HG03469 (cell line): ENCODE data around the gene SLC25A4.
"Not testable (repeated sequence)": the region's sequence is repeated elsewhere in the genome, so short reads cannot be mapped to it uniquely, and the experiment has no call there.

Source experiments
- ATAC-seq: cut with Tn5 transposase; IDR thresholded peaks from one replicate; pipeline ENCODE4 v1.9.1; 2021; ENCODE audit warnings: mild to moderate bottlenecking, moderate library complexity, moderate number of reproducible peaks; ENCODE audit not compliant: unreplicated experiment

SLC25A4 gene

GRCh38 chr4:185142912-185143600 lies at the start of gene SLC25A4:
TSS of gene SLC25A4 (plus strand) at chr4:185143266. CDS start at chr4:185143373, 107 bp downstream.
- peak; percentile 78 for ATAC-seq

- ATAC-seq = no peak
Measured at GRCh38 chr4:185093603-185094002, 49.5 kb upstream of the SLC25A4 start.

GRCh38 chr4:185096032-185096653 lies 46.9 kb upstream of the SLC25A4 start:
- ATAC-seq = no peak

- no peak for ATAC-seq
Measured at GRCh38 chr4:185098474-185098873, 44.6 kb upstream of the SLC25A4 start.

GRCh38 chr4:185099024-185099682 lies 43.9 kb upstream of the SLC25A4 start:
- ATAC-seq = no peak

DNA sequence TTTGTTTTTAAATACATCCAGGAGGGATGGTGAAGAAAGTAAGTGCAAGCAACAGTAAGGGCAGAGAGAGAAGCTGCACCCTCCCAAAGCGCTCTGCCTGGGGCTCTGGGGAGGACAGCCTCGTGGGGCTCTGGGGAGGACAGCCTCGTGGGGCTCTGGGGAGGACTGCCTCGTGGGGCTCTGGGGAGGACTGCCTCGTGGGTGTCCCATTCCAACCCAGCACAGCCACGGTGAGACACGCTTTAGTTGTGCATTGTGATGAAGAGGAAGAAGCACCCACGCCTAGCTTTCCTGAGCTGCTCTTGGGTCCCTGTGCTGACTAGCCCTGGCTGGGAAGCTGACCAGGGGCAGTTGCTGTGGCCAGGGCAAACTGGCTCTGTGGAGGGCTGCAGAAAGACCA lies 43.1 kb upstream of the SLC25A4 start:
- ATAC-seq = no peak

DNA sequence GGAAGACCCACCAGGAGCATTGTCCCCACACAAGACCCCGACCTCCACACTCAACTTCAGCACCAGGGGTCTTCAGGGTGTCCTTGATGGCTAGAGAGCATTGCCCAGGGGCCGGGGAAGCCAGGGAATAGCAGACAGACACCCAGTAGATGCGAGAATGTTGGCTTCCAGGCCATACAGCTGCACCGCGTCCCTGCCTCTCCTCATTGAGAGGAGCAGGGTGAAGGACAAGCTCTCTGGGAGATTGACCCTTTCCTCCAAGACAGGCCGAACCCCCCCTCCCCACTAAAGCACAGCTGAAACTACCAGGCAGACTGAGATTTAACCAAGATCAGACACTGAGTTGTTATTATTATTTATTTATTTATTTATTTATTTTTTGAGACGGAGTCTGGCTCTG lies 42.6 kb upstream of the SLC25A4 start:
- no peak for ATAC-seq

DNA sequence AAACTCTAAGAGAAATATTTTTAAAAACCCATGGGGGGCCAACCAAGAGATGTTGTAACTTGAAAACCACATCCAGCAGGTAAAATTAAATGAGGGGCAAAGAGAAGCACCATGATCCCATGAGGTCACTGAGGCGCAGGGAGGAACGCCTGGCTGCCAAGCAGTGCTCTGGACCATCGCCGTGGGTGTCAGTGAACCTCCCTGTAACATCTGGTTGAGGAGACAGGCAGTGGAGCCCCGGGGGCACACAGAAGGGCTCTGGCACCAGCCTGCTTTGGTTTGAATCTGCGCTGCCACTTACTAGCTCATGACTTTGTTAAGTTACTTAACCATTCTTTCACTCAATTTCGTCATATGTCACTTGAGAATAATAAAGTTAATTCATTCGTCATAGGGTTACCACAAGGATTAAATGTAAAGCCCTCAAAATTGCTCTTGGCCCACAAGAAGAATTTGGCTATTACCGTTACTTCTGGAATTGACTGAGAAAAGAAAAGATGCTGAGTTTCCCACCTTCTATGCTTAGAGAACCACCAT lies 41.6 kb upstream of the SLC25A4 start:
- ATAC-seq = no peak

DNA sequence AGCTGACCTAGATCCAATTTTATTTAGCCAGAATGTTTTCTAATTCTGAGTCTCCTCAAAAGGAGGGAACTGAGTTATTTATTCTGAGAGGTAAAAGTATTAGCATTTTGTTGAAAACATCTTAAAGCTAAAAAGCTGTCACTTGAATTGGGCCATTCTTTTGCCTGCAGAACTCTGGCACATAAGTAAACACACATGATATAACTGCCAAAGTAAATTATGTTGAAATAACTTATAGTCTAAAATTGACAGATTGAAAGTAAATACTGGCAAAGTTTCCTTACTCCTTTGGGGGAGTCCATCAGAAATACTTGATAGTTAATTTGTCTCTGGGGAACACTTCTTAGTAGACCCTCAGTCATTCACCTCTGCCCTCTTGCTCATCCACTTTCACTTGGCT lies 38.3 kb upstream of the SLC25A4 start:
- no peak for ATAC-seq

DNA sequence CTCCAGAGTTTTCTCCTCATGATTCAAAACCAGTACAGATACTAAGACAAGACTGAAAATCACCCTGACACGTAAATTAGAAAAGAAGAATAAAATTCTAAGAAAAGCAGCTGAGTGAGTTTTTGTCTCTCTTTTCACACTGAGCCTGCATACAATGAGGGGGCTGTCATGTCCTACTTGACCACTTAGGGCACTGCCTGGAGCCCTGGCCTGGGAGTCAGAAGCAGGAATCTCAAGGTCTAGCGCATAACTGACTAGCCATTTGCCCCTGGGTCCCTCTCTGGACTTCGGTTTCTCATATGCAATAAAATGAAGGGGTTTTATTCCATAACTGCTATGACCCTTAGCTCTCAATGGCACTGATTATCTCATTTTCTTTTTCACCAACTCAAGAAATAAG lies 36.7 kb upstream of the SLC25A4 start:
- no peak for ATAC-seq

GRCh38 chr4:185107574-185107973 lies 35.5 kb upstream of the SLC25A4 start:
- not testable (repeated sequence) for ATAC-seq

DNA sequence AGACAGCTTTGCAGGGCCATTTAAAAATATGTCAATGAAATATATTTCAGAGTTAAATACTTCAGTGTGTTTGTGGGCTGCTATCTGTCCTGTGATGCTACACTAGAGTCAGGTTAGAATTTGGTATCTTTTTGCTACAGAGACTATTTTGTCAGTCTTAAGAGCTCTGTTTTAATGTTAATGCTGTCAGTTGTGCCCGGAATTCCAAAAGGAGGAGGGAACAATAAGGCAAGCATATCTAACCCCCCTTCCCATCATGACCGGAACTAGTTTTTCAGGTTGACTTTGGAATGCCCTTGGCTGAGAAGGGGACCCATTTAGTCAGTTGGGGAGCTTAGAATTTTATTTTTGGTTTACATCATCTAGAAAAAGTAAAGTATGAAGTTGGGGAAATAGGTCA lies 34.9 kb upstream of the SLC25A4 start:
- ATAC-seq = no peak

- no peak for ATAC-seq
Measured at GRCh38 chr4:185108669-185109068, 34.4 kb upstream of the SLC25A4 start.

GRCh38 chr4:185109736-185110135 lies 33.3 kb upstream of the SLC25A4 start:
- ATAC-seq = no peak

DNA sequence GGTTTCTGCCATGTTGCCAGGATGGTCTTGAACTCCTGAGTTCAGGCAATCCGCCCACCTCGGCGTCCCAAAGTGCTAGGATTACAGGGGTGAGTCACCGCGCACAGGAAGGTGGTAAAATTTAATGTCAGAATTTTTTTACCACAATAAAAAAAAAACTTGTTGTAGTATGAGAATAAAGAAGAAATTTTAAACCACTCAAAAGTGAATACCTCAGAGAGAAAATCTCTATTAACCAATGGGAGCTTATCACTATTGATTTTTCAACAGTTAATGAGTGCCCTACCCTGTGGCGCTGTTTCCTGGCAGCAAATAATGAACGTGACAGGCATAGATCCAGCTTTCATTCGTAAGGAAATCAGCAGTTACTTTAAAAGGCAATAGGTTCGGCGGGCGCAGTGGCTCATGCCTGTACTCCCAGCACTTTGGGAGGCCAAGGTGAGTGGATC lies 32.7 kb upstream of the SLC25A4 start:
- ATAC-seq = no peak

DNA sequence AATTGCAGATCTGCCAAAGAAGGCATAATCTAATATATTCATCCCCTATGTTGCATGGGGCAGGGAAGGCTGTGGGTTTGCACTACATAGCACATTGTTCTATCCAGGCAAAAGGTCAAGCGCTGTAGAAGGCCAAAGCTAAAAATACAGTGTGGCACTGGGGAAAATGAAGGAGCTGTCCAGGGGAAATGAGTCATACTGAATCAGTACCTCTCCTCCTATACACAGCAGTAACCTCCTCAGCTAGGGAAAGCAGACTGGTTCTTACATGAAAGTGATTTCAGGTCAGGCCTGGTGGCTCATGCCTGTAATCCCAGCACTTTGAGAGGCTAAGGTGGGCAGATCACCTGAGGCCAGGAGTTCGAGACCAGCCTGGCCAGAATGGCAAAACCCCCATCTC lies 31.0 kb upstream of the SLC25A4 start:
- ATAC-seq = no peak

GRCh38 chr4:185113340-185113739 lies 29.7 kb upstream of the SLC25A4 start:
- ATAC-seq = no peak

GRCh38 chr4:185115827-185116232 lies 27.2 kb upstream of the SLC25A4 start:
- ATAC-seq = no peak

GRCh38 chr4:185117300-185117934 lies 25.6 kb upstream of the SLC25A4 start:
- no peak for ATAC-seq

DNA sequence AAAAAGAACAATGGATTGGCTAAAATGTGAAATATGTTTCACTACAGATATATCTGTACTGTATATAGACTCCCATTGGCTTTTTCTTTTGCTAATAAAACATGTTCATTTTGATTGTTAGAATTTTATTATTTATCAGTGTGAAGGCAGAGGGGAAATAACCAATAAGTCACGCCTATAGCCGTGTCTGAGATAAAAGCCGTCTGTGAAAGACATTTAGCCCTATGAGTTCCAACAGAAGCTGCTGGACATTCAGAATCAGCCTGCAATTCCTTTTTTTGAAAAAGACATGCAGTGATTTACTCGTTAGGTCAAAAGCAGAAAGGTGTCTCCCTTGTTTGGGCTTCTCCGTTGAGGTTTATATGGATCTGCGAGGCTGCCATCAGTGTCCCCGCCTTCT lies 24.2 kb upstream of the SLC25A4 start:
- no peak for ATAC-seq

DNA sequence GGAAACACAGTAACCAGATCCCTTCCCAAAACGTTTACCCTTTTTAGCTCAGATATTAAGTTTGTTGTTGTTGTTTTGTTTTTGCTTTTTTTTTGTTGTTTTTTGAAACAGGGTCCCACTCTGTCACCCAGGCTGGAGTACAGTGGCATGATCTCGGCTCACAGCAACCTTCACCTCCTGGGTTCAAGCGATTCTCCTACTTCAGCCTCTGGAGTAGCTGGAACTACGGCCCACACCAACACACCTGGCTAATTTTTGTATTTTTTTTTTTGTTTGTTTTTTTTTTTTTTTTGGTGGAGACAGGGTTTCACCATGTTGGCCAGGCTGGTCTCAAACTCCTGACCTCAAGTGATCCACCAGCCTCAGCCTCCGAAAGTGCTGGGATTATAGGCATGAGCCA lies 23.6 kb upstream of the SLC25A4 start:
- ATAC-seq = not testable (repeated sequence)
